HG03196 (cell line): Measurements from ENCODE around the gene ITPA.

Experiments used
- ATAC-seq: cut with Tn5 transposase; IDR thresholded peaks from one replicate; pipeline ENCODE4 v1.9.1; 2021; ENCODE audit not compliant: unreplicated experiment

Gene ITPA

GRCh38 chr20:3209257-3209945 lies at the start of gene ITPA:
TSS of gene ITPA (plus strand) at chr20:3209498. CDS start at chr20:3209552, 54 bp downstream.
- ATAC-seq, result no peak

GRCh38 chr20:3160418-3160817 lies 48.9 kb upstream of the ITPA start:
- ATAC-seq, result no peak

GRCh38 chr20:3161316-3162079 lies 47.8 kb upstream of the ITPA start:
- no peak for ATAC-seq

DNA sequence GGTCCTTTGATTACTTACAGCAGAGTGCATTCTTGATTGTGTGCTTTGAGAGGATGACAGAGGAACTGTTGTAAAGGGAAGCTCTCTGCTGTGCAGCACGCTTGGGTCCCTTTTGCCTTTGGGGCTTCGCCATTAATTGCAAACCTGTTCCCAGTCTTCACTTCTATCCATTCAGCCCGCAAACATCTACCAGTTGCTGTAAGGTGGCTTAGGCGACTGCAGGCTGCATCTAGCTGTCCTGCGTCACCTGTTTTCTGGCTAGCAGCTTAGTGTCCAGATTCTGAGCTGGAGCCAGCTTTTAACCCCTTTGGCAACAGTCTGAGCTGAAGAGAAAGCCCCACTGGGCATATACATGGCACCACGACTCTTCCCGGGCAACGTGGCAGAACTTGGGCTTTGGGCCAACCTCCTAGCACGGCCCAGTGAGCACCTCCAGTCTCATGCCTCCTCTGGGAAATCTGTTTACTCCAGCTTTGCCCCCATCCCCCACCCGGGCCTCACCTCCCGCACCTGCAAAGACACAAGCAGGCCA lies 47.2 kb upstream of the ITPA start:
- ATAC-seq, result no peak

GRCh38 chr20:3163099-3164042 lies 45.9 kb upstream of the ITPA start:
- no peak for ATAC-seq

GRCh38 chr20:3164043-3164762 lies 45.1 kb upstream of the ITPA start:
- no peak for ATAC-seq

DNA sequence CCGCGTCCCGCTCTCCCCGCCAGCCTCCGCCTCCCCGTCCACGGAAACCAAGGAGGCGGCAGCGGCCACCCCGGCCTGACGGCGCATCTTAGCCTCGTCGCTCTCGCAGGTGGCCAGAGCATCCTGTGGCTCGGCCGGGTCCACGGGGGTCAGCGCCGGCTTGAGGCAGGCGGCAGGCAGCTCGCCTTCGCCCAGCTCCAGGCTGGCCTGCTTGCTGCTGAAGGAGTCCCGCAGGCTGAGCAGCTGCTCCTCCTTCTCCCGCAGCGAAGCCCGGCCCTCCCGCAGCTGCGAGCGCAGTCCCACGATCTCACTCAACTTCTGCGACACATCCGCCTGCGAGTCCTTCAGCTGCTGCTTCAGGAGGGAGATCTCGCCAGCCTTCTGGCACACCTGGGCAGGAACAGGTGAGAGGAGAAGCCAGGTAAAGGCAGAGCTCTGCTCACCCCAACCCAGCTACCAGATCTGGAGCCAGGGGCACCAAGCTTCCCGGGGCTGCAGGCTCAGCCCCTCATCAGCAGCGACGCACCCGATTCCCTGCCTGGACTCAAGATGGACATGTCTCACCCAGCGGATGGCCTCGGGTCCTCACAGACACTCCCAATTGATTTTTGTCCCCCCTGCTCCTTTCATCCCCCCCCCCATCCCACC lies 44.4 kb upstream of the ITPA start:
- no peak for ATAC-seq

DNA sequence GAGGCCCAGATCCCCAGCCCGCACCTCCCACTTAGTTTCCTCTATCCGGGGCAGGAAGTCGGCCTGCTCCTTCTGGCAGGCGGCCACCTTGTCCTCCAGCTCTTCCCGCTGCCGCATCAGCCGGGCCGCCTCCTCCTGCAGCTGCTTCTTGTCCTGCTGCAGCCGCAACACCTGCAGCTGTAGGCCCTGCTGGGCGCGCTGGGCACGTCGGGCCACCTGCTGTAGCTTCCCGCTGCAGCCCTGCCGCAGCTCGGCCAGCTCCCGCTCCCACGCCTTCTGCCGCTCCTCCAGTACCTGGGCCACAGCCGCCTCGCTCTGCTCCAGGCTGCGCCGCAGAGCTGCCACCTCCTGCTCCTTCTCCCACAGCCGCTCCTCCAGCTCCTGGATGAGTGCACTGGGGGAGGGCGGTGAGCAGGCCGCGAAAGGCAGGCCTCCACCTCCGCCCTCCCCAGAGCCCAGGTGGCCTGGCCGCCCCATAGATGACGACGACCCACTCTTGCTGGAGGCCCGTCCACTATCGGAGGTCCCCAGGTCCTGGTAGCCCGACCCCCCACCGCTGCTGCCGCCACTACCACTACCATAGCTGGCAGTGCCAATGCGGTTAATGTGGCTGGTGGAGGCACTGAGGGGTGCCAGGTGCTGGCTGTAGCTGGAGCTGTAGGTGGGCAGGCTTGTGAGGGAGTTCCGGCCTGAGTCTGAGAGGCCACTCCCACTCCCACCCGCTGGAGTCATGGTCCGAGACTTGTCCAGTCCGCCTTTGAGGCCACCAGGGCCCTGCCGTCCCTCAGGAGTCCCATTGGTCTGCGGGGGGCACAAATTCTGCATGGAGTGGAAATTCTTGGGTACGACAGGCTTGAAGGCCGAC lies 43.6 kb upstream of the ITPA start:
- ATAC-seq, result no peak

- no peak for ATAC-seq
These were observed 42.9 kb upstream of the ITPA start for GRCh38 chr20:3166338-3166912.

DNA sequence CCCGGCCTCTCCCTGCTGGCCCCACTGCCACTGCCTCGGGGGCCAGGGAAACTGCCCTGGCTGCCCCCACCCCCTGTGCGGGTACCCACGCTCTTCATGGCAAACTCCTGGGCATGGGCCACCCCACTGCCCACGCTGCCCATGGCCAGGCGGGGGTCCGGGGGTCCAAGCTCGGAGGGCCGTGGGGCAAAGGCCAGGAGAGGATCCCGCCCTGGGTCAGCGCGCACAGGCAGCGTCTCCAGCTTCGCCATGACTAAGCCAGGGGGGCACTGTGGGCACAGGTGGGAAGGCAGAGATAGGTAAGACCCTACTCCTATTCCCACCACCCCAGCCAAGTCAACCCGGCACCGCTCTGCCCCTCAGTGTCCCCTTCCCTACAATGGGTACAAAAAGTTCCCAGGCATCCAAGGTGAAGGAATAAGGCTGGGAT lies 42.4 kb upstream of the ITPA start:
- ATAC-seq, result no peak

DNA sequence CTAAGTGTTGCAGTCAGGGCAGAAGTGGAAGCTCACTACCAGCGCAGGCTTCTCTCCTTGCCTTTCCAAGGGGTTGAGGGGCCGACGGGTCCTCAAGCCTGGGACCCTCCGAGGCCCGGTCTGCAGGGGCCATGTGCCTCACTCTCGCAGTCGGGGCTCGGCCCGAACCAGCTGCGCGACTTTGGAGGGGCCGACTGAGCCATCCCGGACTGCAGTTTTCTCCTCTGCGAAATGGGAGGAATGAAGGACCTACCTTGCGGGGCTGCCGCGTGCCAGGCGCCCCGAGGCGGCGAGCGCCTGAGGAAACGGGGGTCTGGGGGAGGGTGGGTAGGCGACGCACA lies 41.6 kb upstream of the ITPA start:
- no peak for ATAC-seq

DNA sequence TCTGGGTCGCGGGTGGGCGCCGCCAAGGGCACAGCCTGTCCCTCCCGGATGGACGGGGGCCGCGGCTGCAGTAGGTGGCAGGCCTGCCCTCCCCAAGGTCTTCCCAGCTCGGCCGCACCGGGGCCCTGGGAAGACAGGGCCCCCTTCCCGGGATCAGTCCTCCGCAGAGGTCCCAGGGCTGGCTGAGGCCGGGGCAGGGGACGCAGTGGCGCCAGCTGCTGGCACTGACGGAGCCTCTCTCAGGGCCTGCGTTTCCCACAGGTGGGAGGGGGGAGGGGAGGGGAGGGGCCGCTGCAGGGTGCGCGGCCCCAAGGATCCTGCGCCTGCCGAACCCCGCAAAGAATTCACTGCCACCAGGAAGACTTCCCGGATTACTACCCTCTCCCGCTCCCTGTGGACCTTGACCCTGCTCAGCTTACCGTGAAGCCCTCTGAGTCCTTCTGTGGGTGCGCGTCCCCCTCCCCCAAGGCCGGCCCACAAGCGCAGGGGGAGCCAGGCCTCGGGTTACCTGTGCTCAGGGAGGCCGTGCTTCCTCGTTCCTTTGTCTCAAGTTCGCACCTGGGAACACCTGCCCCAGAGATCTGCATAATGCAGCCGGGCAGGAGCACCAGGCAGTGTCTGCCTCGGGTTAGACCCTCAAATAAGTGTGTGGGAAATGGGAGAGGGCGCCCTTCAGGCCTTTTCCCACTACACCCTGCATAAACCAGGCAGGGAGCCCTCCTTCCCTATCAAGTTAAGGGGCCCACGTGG lies 41.0 kb upstream of the ITPA start:
- no peak for ATAC-seq

DNA sequence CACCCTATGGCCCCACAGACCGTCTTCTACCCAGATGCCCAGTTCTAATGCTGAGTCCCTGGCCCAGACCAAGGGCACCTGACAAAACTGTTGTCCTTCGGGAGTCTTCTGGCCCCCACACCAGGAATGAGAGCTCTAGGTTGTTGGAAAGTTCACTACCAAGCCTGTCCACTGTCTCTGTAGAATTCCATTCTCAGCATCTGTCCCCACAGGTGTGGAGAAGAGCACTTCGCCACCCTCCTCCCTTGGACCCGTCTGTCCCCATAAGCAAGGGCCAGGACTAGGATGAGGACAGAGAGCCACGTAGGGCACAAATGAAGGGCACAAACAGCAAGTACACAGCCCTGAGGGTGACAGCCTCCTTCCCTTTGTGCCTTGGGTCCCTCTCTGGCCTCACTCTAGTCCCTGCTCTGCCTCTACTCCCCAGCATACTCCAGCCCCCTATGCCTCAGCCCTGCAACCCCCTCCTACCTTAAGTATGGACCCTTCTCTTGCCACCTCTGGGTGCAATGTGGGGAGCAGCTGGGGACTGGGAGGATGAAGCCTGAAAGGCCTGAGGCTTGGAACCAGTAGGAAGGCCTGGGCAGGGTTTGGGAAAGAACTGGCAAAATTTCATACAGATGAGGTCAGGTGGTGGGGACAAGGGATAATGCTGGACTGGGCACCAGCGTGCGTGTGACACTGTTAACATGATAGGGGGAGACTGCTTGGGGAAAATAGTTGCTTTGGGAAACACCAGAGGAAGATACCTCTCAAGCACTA lies 40.3 kb upstream of the ITPA start:
- no peak for ATAC-seq

GRCh38 chr20:3171391-3172125 lies 37.7 kb upstream of the ITPA start:
- no peak for ATAC-seq

- ATAC-seq, result no peak
These were observed 37.0 kb upstream of the ITPA start for GRCh38 chr20:3172126-3172932.
